Erythroblast (primary cell): ENCODE measurements around the gene EIF3L.

ENCODE experiments used
- DNase-seq, 2 experiments: peaks; one replicate each; lab custom pipeline; 2025; lab: John Stamatoyannopoulos, UW
- GATA1 ChIP-seq: IDR thresholded peaks from 2 replicates; pipeline ENCODE4 v1.6.1; 2011; ENCODE audit warnings: low read depth, mild to moderate bottlenecking, control low read depth, low read length, moderate library complexity
- POLR2A ChIP-seq: IDR thresholded peaks from 2 replicates; pipeline ENCODE4 v1.6.1; 2011; ENCODE audit warnings: mild to moderate bottlenecking, low read length

Gene EIF3L

DNA sequence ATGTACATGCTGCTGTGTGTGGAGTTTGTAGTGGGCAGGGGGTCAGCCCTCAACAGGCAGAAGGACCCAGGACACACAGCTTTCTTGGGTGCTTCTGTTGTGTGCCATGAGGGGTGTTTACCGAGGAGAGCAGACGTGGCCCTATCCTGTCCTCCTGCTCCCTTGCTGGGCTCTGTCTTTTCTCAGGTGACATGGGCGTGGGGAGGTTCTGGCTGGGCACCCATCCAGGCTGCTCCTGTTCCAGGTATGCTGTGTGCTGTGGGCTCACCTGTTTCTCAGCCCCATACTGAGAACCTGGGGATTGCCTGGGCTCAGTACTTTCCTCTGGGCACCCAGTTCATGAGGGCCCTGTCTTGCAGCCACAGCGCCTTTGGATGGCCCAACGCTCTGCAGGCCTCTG lies 80.2 kb downstream of the EIF3L start:
- no peak for DNase-seq
- no peak for TF ChIP-seq POLR2A
- no peak for TF ChIP-seq GATA1

DNA sequence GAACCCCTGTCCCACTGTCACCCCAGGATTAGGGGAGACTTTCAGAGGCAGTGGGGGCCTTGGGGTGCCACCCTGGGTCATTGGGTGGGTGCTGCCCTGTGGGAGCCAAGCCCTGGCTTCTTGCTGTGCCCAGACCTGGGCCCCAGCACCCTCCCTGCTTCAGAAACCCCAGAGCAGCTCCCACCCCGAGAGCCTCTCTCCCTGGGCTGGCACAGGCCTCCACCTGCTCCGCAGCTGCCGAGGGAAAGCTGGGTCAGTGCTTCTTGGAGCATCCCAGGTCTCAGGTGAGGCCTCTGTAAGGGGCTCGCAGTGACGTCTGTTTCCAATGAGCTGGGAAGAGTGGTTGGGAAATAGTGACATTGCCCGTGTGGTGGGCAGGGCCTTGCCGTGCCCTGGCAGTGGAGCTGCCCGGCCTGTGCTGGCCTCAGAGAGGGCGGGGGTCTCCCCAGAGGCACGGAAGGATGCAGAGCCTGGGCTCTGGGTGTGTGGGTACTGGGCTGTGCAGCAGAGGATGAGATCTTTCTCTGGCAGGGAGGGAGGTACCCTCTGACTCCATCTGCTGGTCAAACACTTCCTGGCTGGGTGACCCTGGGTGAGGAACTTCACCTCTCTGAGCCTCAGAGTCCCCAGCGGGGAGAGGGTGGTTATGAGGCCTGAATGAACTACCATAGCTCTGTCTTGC lies 81.2 kb downstream of the EIF3L start:
- TF ChIP-seq POLR2A (no peak), GATA1 (no peak)
- peak; percentile 32 to 54 for DNase-seq

DNA sequence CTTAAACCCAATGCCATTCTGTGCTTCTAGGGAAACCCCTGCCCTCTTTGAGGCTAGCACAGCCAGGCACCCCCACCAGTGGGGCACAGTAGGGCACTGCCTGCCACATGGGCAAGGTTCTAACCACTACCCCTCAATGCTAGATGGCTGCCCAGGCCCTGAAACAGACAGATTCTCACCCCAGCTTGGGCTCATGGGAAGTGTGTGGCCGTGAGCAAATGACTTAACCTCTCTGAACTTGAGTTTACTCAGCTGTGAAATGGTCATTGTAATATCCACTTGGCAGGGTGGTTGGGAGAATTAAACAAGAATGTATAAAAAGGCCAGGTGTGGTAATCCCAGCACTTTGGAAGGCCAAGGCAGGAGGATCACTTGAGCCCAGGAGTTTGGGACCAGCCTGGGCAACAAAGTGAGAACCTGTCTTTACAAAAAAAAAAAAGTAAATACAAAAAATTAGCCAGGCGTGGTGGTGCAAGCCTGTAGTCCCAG lies 81.8 kb downstream of the EIF3L start:
- DNase-seq, result no peak
- TF ChIP-seq GATA1 (no peak), POLR2A (no peak)

DNA sequence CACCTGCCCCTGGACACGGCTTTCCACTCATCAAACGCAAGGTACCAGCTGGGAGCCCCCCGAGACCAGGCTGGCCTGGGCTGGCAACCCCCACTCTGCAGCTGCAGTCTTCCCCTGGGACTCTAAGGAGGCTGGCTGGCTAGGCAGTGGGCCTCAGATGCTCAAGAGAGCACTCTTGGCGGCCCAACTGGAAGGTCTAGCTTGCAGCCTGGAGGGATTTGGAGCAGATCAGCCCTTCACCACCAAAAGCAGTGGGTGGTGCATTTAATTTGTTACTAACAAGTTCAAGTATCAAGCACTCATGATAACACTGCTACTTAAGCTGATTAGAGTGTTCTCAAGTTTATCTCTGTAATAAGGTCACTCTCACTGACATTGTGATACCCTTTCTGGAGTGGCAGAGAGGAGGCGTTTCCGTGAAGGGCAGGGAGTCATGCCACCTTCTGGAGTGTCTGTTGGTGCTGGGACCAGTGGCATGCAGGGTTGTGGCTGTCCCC lies 82.7 kb downstream of the EIF3L start:
- DNase-seq, result peak in 1 of 2 experiments; percentile 32
- TF ChIP-seq GATA1 (no peak), POLR2A (no peak)

DNA sequence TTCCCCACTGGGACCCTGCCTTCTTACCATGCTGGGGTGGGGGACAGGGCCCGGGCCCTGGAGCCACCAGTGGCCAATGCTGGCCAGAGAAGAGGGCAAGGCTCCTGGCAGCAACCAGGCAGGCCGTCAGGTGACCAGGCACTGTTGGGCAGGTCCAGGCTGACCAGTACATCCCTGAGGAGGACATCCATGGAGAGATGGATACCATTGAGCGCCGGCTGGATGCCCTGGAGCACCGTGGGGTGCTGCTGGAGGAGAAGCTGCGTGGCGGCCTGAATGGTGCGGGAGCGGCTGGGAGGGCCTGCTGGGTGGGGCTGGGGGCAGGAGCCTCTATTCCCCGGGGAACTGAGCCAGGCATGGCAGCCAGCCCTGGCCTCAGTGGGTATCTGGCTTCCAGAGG lies 83.2 kb downstream of the EIF3L start:
- DNase-seq, result no peak
- no peak for TF ChIP-seq POLR2A
- no peak for TF ChIP-seq GATA1

DNA sequence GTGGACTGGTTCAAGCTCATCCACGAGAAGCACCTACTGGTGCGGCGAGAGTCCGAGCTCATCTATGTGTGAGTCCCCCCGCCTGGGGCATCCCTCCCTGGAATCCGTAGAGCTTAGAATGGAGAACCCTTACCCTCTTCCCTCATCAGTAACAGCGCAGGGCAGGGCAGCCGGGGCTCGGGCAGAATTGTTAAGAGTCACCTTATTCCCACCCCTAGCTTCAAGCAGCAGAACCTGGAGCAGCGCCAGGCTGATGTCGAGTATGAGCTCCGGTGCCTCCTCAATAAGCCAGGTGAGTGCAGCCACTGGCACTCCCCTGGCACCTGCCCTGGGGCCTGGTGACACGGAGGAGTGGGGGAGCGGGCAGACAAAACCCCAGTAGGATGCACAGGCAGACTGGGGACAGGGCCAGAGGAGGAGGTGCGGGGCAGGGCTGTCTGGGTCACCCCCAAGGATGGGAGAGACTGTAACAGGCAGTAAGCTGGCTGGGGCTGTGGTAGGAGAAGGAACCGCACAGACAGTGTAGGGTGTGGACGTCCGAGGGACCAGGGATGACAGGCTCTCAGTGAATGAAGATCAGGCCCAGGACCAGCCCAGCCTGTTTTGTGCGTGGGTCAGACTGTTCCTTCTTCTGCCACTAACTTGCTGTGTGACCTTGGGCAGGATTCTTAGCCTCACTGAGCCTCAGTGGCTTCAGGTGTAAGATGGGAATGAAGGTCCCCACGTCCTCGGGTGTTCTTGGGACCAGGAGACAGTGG lies 83.8 kb downstream of the EIF3L start:
- no peak for DNase-seq
- no peak for TF ChIP-seq GATA1
- TF ChIP-seq POLR2A, result no peak

DNA sequence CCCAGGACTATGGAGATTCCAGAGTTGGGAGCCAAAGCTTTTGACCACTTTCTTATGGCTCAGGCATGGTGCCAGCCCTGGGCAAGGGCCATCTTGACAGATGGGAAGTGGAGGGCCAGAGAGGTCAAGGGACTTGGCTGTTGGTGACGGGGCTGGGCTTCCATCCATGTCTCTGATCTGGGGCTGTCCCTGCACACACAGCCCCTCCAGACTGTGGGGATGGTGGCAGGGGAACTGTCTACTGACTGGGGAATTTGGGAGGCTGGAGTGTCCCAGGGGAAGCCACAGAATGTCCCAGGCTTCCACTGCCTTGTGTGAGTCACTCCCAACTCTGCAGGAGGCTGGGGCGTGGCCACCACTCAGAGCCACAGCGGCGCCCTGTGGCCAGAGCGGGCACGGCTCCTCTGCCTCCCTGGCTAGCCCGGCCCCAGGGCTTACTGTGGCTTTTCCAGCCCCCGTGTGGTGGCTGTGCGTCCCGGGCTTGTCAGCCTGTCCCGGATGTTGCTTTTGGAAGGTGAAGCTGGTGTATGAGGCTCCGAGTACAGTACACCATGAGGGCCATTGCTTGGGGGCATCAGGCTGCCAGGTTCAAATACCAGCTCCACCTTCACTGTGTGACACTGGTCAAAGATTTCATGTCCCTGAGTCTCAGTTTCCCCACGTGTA lies 84.6 kb downstream of the EIF3L start:
- DNase-seq, result peak; percentile 88 to 91

More for the DNA sequence above, 84.6 kb downstream of the EIF3L start:
- no peak for TF ChIP-seq POLR2A
- TF ChIP-seq GATA1, result no peak
